ENCODE data around the gene ZRANB2. TPM values are rescaled to one million over a fixed set of nuclear protein-coding genes. Genes with fewer than 3 reads are reported as not detected.
A peak's percentile ranks its signal among the peaks of the same experiment; 100 is the strongest.

The ZRANB2 gene
- total RNA-seq, 4 donors from 2014 or later: 30.3 to 115 (median 57.8) TPM

DNA sequence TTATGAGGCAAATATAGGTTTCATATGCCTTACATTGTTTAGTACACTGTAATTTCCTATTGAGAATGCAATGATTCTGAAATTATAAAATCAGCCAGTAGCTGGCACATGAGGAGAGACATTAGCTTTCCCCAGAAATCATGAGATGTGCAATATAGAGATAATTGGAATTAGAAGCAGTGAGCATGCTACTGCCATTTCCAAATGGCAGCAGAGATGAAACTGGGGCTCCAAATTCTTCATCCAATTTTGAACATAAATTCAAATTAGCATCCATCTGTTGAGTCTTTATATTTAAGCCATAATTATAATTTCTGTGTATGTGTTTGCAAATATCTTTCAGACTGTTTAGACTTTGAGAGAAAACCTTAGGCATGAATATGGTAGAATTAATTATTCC is 62.0 kb downstream of the ZRANB2 start:
- Histone ChIP-seq H3K27me3 (no peaks in the 10 kb centered on the region), H3K4me1 (no peaks in the 10 kb centered on the region), H3K9me3 (no peaks in the 10 kb centered on the region), H3K27ac (no peak overlapping the region), H3K36me3 (no peaks in the 10 kb centered on the region), H3K4me3 (no peak overlapping the region)
- no peak for ATAC-seq
- TF ChIP-seq POLR2A (IDR thresholded peaks at IDR 0.05): no peak
- TF ChIP-seq, protein P1, sequence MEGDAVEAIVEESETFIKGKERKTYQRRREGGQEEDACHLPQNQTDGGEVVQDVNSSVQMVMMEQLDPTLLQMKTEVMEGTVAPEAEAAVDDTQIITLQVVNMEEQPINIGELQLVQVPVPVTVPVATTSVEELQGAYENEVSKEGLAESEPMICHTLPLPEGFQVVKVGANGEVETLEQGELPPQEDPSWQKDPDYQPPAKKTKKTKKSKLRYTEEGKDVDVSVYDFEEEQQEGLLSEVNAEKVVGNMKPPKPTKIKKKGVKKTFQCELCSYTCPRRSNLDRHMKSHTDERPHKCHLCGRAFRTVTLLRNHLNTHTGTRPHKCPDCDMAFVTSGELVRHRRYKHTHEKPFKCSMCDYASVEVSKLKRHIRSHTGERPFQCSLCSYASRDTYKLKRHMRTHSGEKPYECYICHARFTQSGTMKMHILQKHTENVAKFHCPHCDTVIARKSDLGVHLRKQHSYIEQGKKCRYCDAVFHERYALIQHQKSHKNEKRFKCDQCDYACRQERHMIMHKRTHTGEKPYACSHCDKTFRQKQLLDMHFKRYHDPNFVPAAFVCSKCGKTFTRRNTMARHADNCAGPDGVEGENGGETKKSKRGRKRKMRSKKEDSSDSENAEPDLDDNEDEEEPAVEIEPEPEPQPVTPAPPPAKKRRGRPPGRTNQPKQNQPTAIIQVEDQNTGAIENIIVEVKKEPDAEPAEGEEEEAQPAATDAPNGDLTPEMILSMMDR (IDR thresholded peaks at IDR 0.05): no peak

DNA sequence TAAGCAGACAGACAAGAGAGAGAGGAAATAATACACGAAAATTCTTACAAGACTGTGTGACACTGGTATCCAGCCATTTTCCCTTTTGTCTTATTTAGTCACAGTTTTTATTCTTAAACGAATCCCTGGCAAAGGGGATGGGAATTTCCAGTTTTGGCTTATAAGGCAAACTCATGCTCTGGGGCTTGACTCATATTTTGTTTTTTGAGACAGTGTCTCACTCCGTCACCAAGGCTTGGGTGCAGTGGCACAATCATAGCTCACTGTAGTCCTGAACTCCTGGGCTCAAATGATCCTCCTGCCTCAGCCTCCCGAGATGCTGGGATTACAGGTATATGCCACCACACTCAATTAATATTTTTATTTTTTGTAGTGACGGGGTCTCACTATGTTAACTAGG is 65.1 kb downstream of the ZRANB2 start:
- TF ChIP-seq EP300 (IDR thresholded peaks at IDR 0.05): no peak
- Histone ChIP-seq H3K36me3 (no peaks in the 10 kb centered on the region), H3K9me3 (no peaks in the 10 kb centered on the region), H3K27ac (no peak overlapping the region), H3K4me1 (no peaks in the 10 kb centered on the region), H3K27me3 (no peaks in the 10 kb centered on the region), H3K4me3 (no peak overlapping the region)
- WGBS, 2 donors (ENCODE audit: low coverage in 1 of 2): 54 to 68% methylated on average over 4 to 5 of the region's 5 CpGs
- ATAC-seq: peak; percentile 39

DNA sequence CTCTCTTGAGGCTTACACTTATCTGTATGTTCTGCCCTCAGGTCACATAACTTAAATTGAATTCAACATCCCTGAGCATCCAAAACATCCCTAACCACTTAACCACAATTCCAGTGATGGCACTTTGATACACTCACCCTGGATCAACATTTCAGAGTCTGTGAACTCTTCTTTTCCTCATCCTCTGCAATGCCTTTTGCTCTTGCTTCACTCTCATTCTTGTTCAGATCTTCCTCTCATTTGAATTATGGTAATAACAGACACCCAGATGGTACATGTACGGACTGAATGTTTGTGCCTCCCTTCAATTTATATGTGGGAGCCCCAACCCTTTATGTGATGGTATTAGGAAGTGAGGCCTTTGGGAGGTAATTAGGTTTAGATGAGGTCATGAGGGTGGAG is 66.7 kb downstream of the ZRANB2 start:
- H3K36me3 ChIP-seq: no peaks in the 10 kb centered on the region
- no peak for ATAC-seq
- H3K27ac ChIP-seq: no peak overlapping the region
- no peaks in the 10 kb centered on the region for H3K9me3 ChIP-seq
- H3K27me3 ChIP-seq: no peaks in the 10 kb centered on the region
- TF ChIP-seq POLR2AphosphoS5 (IDR thresholded peaks at IDR 0.05): no peak
- no peak for TF ChIP-seq POLR2A (IDR thresholded peaks at IDR 0.05)
- TF ChIP-seq, protein P1 (IDR thresholded peaks at IDR 0.05): no peak
- TF ChIP-seq EP300 (IDR thresholded peaks at IDR 0.05): no peak
- no peak overlapping the region for H3K4me3 ChIP-seq
- WGBS, 2 donors (ENCODE audit: low coverage in 1 of 2): 67 to 83% methylated on average over 1 of the region's 1 CpG
- H3K4me1 ChIP-seq: no peaks in the 10 kb centered on the region

Small RNAs within 50 kb of the gene (small RNA-seq; reads per million reads assigned to genes)
- gene MIR186: 686 to 1,288 (median 903) reads per million in 4 donors

Other genes with a start within 250 kb of the ZRANB2 start
- gene PTGER3, start 33.2 kb downstream of the ZRANB2 start, total RNA-seq: 10 to 100 TPM in 3 of 4 donors, 1 to 10 TPM in 1; 5.8 to 20.7 (median 14.5) TPM